ENCODE measurements around the gene ARHGEF4. TPM values are rescaled to one million over a fixed set of nuclear protein-coding genes. Genes with fewer than 3 reads are reported as not detected.
A peak's percentile ranks its signal among the peaks of the same experiment; 100 is the strongest.

Gene ARHGEF4
- total RNA-seq, 2 experiments from 2014 or later = 4.2 to 4.3 TPM

GRCh38 chr2:130837175-130837810, 579 bp downstream of the ARHGEF4 start:
- POLR2A ChIA-PET = no interaction called here
- no peak for TF ChIP-seq CTCF (IDR thresholded peaks at IDR 0.05)
- intact Hi-C loops (cut with micrococcal nuclease) = no loop called here
- Mint-ChIP-seq H3K36me3 (ENCODE audit: low read depth) (no peaks in the 10 kb centered on the region), H3K4me1 (ENCODE audit: low read depth) (no peaks in the 10 kb centered on the region), H3K9me3 (no peaks in the 10 kb centered on the region), H3K27me3 (peaks cover 38% of the 10 kb centered on the region), H3K27ac (no peak overlapping the region), H3K4me3 (no peak overlapping the region)
- CTCF ChIA-PET = interaction anchor here (1.8 kb wide), 1 partner anchor 40 kb away, joined by 5 read pairs; no protein-coding TSS in a partner anchor
- peak; percentile 25 for ATAC-seq
- no peak for DNase-seq

- Mint-ChIP-seq H3K4me1 (ENCODE audit: low read depth) (no peaks in the 10 kb centered on the region), H3K36me3 (ENCODE audit: low read depth) (no peaks in the 10 kb centered on the region), H3K27me3 (peaks cover 35% of the 10 kb centered on the region), H3K27ac (no peak overlapping the region), H3K9me3 (no peaks in the 10 kb centered on the region), H3K4me3 (no peak overlapping the region)
- ChIA-PET CTCF (interaction anchor here (1.8 kb wide), 1 partner anchor 41 kb away, joined by 5 read pairs; no protein-coding TSS in a partner anchor), POLR2A (no interaction called here)
- intact Hi-C loops (cut with micrococcal nuclease) = no loop called here
- DNase-seq (no peak), ATAC-seq (no peak)
- no peak for TF ChIP-seq CTCF (IDR thresholded peaks at IDR 0.05)
Observed at GRCh38 chr2:130837811-130838565, 1.3 kb downstream of the ARHGEF4 start.

- Mint-ChIP-seq H3K27ac (no peak overlapping the region), H3K9me3 (no peaks in the 10 kb centered on the region), H3K4me3 (no peak overlapping the region), H3K36me3 (ENCODE audit: low read depth) (no peaks in the 10 kb centered on the region), H3K27me3 (peaks cover 32% of the 10 kb centered on the region), H3K4me1 (ENCODE audit: low read depth) (no peaks in the 10 kb centered on the region)
- ChIA-PET CTCF (interaction anchor here (1.1 to 1.8 kb wide), 2 partner anchors 19 to 42 kb away, joined by 3 to 5 read pairs; no protein-coding TSS in a partner anchor), POLR2A (no interaction called here)
- TF ChIP-seq CTCF (IDR thresholded peaks at IDR 0.05) = no peak
- DNase-seq (no peak), ATAC-seq (no peak)
- intact Hi-C loops (cut with micrococcal nuclease) = no loop called here
Observed at GRCh38 chr2:130839011-130839780, 2.5 kb downstream of the ARHGEF4 start.

- ChIA-PET POLR2A (no interaction called here), CTCF (no interaction called here)
- Mint-ChIP-seq H3K4me1 (ENCODE audit: low read depth) (no peaks in the 10 kb centered on the region), H3K27ac (no peak overlapping the region), H3K27me3 (peaks cover 29% of the 10 kb centered on the region), H3K4me3 (no peak overlapping the region), H3K9me3 (no peaks in the 10 kb centered on the region), H3K36me3 (ENCODE audit: low read depth) (no peaks in the 10 kb centered on the region)
- intact Hi-C loops (cut with micrococcal nuclease) = no loop called here
- ATAC-seq (no peak), DNase-seq (no peak)
- no peak for TF ChIP-seq CTCF (IDR thresholded peaks at IDR 0.05)
Observed at GRCh38 chr2:130840506-130840905, 3.8 kb downstream of the ARHGEF4 start.

Data from activated CD8-positive, alpha-beta T cell treated with anti-CD3 and anti-CD28 coated beads for 36 hours (primary cell).